H1 (cell line): Measurements from ENCODE around the gene CBY1. TPM values are rescaled to one million over a fixed set of nuclear protein-coding genes. Genes with fewer than 3 reads are reported as not detected.
A peak's percentile ranks its signal among the peaks of the same experiment; 100 is the strongest.

Source experiments
- CTCF ChIA-PET: fragments of 300-600 bp; sonication (Branson Sonifier 250); formaldehyde crosslinking; loops from one replicate; lab custom pipeline; 2021; ENCODE audit not compliant: partially characterized antibody; lab: Charles Lee
- POLR2A ChIA-PET: fragments of 300-600 bp; sonication (Branson Sonifier 250); formaldehyde crosslinking; loops from one replicate; lab custom pipeline; 2021; ENCODE audit warnings: inconsistent platforms; ENCODE audit not compliant: partially characterized antibody; lab: Charles Lee
- DNase-seq, 2 experiments: peaks; one replicate each; pipeline versions ENCODE4 v3.0.0 to v3.0.0-alpha.2; 2010 to 2022; ENCODE audit warnings: low spot score in 2 of 2, low read depth in 1 of 2, mixed read lengths in 1 of 2
- FAIRE-seq: peaks from 2 replicates; lab custom pipeline; 2011; peaks lifted over from hg19 to GRCh38; lab: Jason Lieb, UNC
- H2AFZ ChIP-seq: 2 replicates; pipeline ENCODE4 v1.8.1; 2012; ENCODE audit warnings: low read length, inconsistent platforms
- H2AK5ac ChIP-seq: 2 replicates; pipeline ENCODE4 v1.6.1; 2013; ENCODE audit warnings: low read depth, low read length
- H2BK120ac ChIP-seq: replicated peaks from 2 replicates; pipeline ENCODE3; 2013; ENCODE audit warnings: low read depth, low read length, inconsistent platforms
- H2BK12ac ChIP-seq: 2 replicates; pipeline ENCODE4 v1.6.1; 2013; ENCODE audit warnings: low read depth, low read length
- H2BK15ac ChIP-seq: 2 replicates; pipeline ENCODE4 v1.6.1; 2013; ENCODE audit warnings: low read length
- H2BK20ac ChIP-seq: 2 replicates; pipeline ENCODE4 v1.6.1; 2013; ENCODE audit warnings: low read length
- H2BK5ac ChIP-seq: 2 replicates; pipeline ENCODE4 v1.6.1; 2013; ENCODE audit warnings: low read depth, low read length
- H3K14ac ChIP-seq: 2 replicates; pipeline ENCODE4 v1.6.1; 2013; ENCODE audit warnings: inconsistent platforms; ENCODE audit not compliant: insufficient read length
- H3K18ac ChIP-seq: 2 replicates; pipeline ENCODE4 v1.6.1; 2013; ENCODE audit warnings: low read length; ENCODE audit errors: extremely low read depth
- H3K23ac ChIP-seq: 2 replicates; pipeline ENCODE4 v1.6.1; 2013; ENCODE audit warnings: inconsistent platforms; ENCODE audit not compliant: insufficient read length
- H3K23me2 ChIP-seq: 2 replicates; pipeline ENCODE4 v1.6.1; 2013; ENCODE audit warnings: low read depth, low read length
- H3K27ac ChIP-seq: 2 replicates; pipeline ENCODE4 v1.6.1; 2011; ENCODE audit warnings: low read depth, low read length, inconsistent platforms
- H3K27me3 ChIP-seq, 4 experiments: replicated peaks in 1 of 4; 1 replicate in 1 of 4; 2 replicates in 3 of 4; pipeline versions ENCODE4 v1.6.1 to v1.8.1; 2011 to 2013; ENCODE audit warnings: low read length in 3 of 4, mild to moderate bottlenecking in 3 of 4, inconsistent platforms in 2 of 4, mixed read lengths in 2 of 4, moderate library complexity in 1 of 4; ENCODE audit not compliant: control insufficient read depth in 3 of 4, insufficient read depth in 3 of 4; ENCODE audit errors: extremely low read depth in 1 of 4
- H3K36me3 ChIP-seq, 4 experiments: 2 replicates each; pipeline versions ENCODE4 v1.6.1 to v1.8.1; 2011 to 2013; ENCODE audit warnings: mild to moderate bottlenecking in 4 of 4, low read length in 3 of 4, moderate library complexity in 2 of 4, control low read depth in 1 of 4, inconsistent platforms in 1 of 4; ENCODE audit not compliant: insufficient read depth in 4 of 4, control insufficient read depth in 2 of 4
- H3K4ac ChIP-seq: replicated peaks from 2 replicates; pipeline ENCODE3; 2013; ENCODE audit warnings: low read length, low read depth, mixed read lengths, inconsistent platforms; ENCODE audit not compliant: insufficient read length
- H3K4me1 ChIP-seq, 4 experiments: replicated peaks in 1 of 4; 1 replicate in 1 of 4; 2 replicates in 3 of 4; pipeline versions ENCODE4 v1.6.1 to v1.8.1; 2011 to 2013; ENCODE audit warnings: low read length in 3 of 4, inconsistent platforms in 2 of 4, mixed read lengths in 1 of 4; ENCODE audit not compliant: insufficient read depth in 4 of 4, control insufficient read depth in 3 of 4
- H3K4me2 ChIP-seq, 2 experiments: 2 replicates each; pipeline versions ENCODE4 v1.6.1 to v1.8.1; 2011 to 2013; ENCODE audit warnings: low read depth in 2 of 2, low read length in 2 of 2, control low read depth in 1 of 2, inconsistent platforms in 1 of 2, mild to moderate bottlenecking in 1 of 2; ENCODE audit not compliant: insufficient read depth in 1 of 2
- H3K4me3 ChIP-seq, 4 experiments: fragments of 200-600, 300-600 bp in 1 of 4; sonication (generic), shearing (Covaris generic), sonication (Bioruptor Twin) in 1 of 4; 2 replicates each; pipeline versions ENCODE4 v1.5.1 to v1.8.1; 2011 to 2016; ENCODE audit warnings: low read length in 4 of 4, low read depth in 3 of 4, control low read depth in 2 of 4, inconsistent platforms in 2 of 4, mild to moderate bottlenecking in 2 of 4, mixed read lengths in 1 of 4, moderate library complexity in 1 of 4; ENCODE audit not compliant: insufficient read depth in 2 of 4; ENCODE audit errors: extremely low read depth in 1 of 4
- H3K56ac ChIP-seq: replicated peaks from 2 replicates; pipeline ENCODE3; 2013; ENCODE audit warnings: low read depth, mild to moderate bottlenecking, mixed read lengths, low read length, inconsistent platforms; ENCODE audit not compliant: insufficient read length
- H3K79me1 ChIP-seq: 2 replicates; pipeline ENCODE4 v1.6.1; 2013; ENCODE audit warnings: low read depth, low read length, control low read depth
- H3K79me2 ChIP-seq, 2 experiments: 2 replicates each; pipeline versions ENCODE4 v1.6.1 to v1.8.1; 2012 to 2013; ENCODE audit warnings: low read length in 2 of 2, mild to moderate bottlenecking in 2 of 2, inconsistent platforms in 1 of 2; ENCODE audit not compliant: insufficient read depth in 2 of 2, control insufficient read depth in 1 of 2
- H3K9ac ChIP-seq, 4 experiments: replicated peaks in 1 of 4; 1 replicate in 1 of 4; 2 replicates in 3 of 4; pipeline versions ENCODE4 v1.6.1 to v1.8.1; 2011 to 2013; ENCODE audit warnings: low read depth in 3 of 4, low read length in 3 of 4, control low read depth in 2 of 4, mild to moderate bottlenecking in 2 of 4, moderate library complexity in 2 of 4, inconsistent platforms in 1 of 4; ENCODE audit errors: extremely low read depth in 1 of 4
- H3K9me3 ChIP-seq, 2 experiments: 2 replicates each; pipeline versions ENCODE4 v1.6.1 to v1.8.1; 2012 to 2013; ENCODE audit warnings: mild to moderate bottlenecking in 2 of 2, moderate library complexity in 2 of 2, control low read depth in 1 of 2, inconsistent platforms in 1 of 2, low read depth in 1 of 2, low read length in 1 of 2, mixed read lengths in 1 of 2; ENCODE audit not compliant: insufficient read depth in 2 of 2
- H4K20me1 ChIP-seq, 2 experiments: replicated peaks in 1 of 2; 2 replicates each; pipeline versions ENCODE3 to v1.8.1; 2011 to 2013; ENCODE audit warnings: inconsistent platforms in 2 of 2, low read length in 2 of 2, mild to moderate bottlenecking in 1 of 2; ENCODE audit not compliant: insufficient read depth in 2 of 2, control insufficient read depth in 1 of 2
- H4K5ac ChIP-seq: 2 replicates; pipeline ENCODE4 v1.6.1; 2013; ENCODE audit warnings: low read length, low read depth, mixed read lengths, inconsistent platforms; ENCODE audit not compliant: insufficient read length
- H4K8ac ChIP-seq: 2 replicates; pipeline ENCODE4 v1.8.0; 2013; ENCODE audit warnings: mild to moderate bottlenecking, moderate library complexity, low read length, inconsistent platforms; ENCODE audit not compliant: insufficient read depth; ENCODE audit errors: extremely low read depth
- H4K91ac ChIP-seq: replicated peaks from 2 replicates; pipeline ENCODE3; 2013; ENCODE audit warnings: low read length, mixed read lengths, inconsistent platforms; ENCODE audit not compliant: insufficient read length
- ATF3 ChIP-seq: IDR thresholded peaks from 2 replicates; pipeline ENCODE4 v1.6.1; 2011; ENCODE audit warnings: low read depth, mild to moderate bottlenecking, low read length; ENCODE audit not compliant: insufficient read depth
- CBX5 ChIP-seq: fragments of 300-800, 300-1000 bp; sonication (generic); IDR thresholded peaks from 2 replicates; pipeline ENCODE4 v1.7.1; 2016; ENCODE audit warnings: antibody characterized with exemption, low read length, low read depth
- CEBPB ChIP-seq: IDR thresholded peaks from 2 replicates; pipeline ENCODE4 v1.6.1; 2012; ENCODE audit warnings: low read depth, low read length
- EGR1 ChIP-seq: IDR thresholded peaks from 2 replicates; pipeline ENCODE4 v1.6.1; 2011; ENCODE audit warnings: low read depth, low read length, borderline replicate concordance
- EP300 ChIP-seq, 2 experiments: IDR thresholded peaks; 1 replicate in 1 of 2; 2 replicates in 1 of 2; pipeline ENCODE4 v1.6.1; 2011 to 2012; ENCODE audit warnings: low read depth in 2 of 2, low read length in 2 of 2, mild to moderate bottlenecking in 2 of 2, borderline replicate concordance in 1 of 2, inconsistent platforms in 1 of 2, moderate library complexity in 1 of 2
- JUND ChIP-seq: IDR thresholded peaks from 2 replicates; pipeline ENCODE4 v1.6.1; 2011; ENCODE audit warnings: mild to moderate bottlenecking, improper control_type of control experiment, low read length
- KDM1A ChIP-seq: fragments of 200-600, 300-600 bp; sonication (generic); IDR thresholded peaks from 2 replicates; pipeline ENCODE4 v1.7.1; 2016; ENCODE audit warnings: mild to moderate bottlenecking, low read length, borderline replicate concordance
- RBBP5 ChIP-seq: IDR thresholded peaks from 2 replicates; pipeline ENCODE4 v1.7.1; 2012; ENCODE audit warnings: low read depth, mild to moderate bottlenecking, inconsistent platforms, low read length, moderate library complexity, borderline replicate concordance
- SAP30 ChIP-seq: fragments of 300-600 bp; sonication (generic); IDR thresholded peaks from 2 replicates; pipeline ENCODE4 v1.7.1; 2012; ENCODE audit warnings: low read length, moderate library complexity, mild to moderate bottlenecking, inconsistent platforms; ENCODE audit not compliant: insufficient read depth, insufficient replicate concordance
- SIRT6 ChIP-seq: IDR thresholded peaks from one replicate; pipeline ENCODE4 v1.7.1; 2012; ENCODE audit warnings: low read length, inconsistent platforms
- SP4 ChIP-seq: IDR thresholded peaks from 2 replicates; pipeline ENCODE4 v1.6.1; 2012; ENCODE audit warnings: low read length, inconsistent platforms
- TAF7 ChIP-seq: optimal IDR thresholded peaks from 2 replicates; pipeline ENCODE3; 2011; ENCODE audit warnings: low read depth, mild to moderate bottlenecking, inconsistent platforms, low read length, moderate library complexity, borderline replicate concordance
- TCF12 ChIP-seq: IDR thresholded peaks from 2 replicates; pipeline ENCODE4 v1.6.1; 2011; ENCODE audit warnings: low read depth, mild to moderate bottlenecking, low read length
- WGBS, 2 experiments: shearing (Covaris generic) in 1 of 2; methylation state at CpG; one replicate each; pipeline versions ENCODE4 v1.1.6 to v1.1.7; 2013 to 2015; ENCODE audit warnings: low lambda C conversion rate in 2 of 2, mixed read lengths in 2 of 2, inconsistent platforms in 1 of 2, low coverage in 1 of 2, missing lambda C conversion rate in 1 of 2; ENCODE audit not compliant: insufficient replicate concordance in 2 of 2, insufficient coverage in 1 of 2, insufficient read length in 1 of 2; ENCODE audit errors: extremely low coverage in 1 of 2, missing lambda C conversion rate in 1 of 2; 5-methylcytosine and 5-hydroxymethylcytosine counted together
- polyA plus RNA-seq, 7 experiments: library from polyadenylated mRNA; depleted of rRNA in 3 of 7; stranded (reverse) in 5 of 7; unstranded in 2 of 7; fragments of >200 nt in 5 of 7; fragments of 200-250 nt in 2 of 7; gene quantifications; 1 replicate in 5 of 7; 2 replicates in 1 of 7; 4 replicates in 1 of 7; pipeline versions ENCODE4 v1.2.1 to v1.2.3, GENCODE V29; 2011 to 2013; ENCODE audit warnings: missing spikeins in 2 of 7, mixed read lengths in 2 of 7
- total RNA-seq: library from RNA; stranded (reverse); fragmentation: NEBNext Ultra II Directional; extraction: Animal tissue kit (Norgen Biotek cat#: 25700); gene quantifications from 2 replicates; pipeline ENCODE4 v1.2.1, GENCODE V29; 2021

CBY1 gene
- total and polyA plus RNA-seq, 2 of the 8 experiments (the other 6 are each of a cell fraction or from before 2014, with no cell fraction given), result 23.2 to 30.2 TPM

- H3K27ac ChIP-seq, result peak overlapping the region; percentile 15; the same call in 1 of the 2 replicates
- H3K9me3 ChIP-seq, result no peaks in the 10 kb centered on the region
- no peak overlapping the region for H3K56ac ChIP-seq
- H2BK15ac ChIP-seq, result no peak overlapping the region
- no peak overlapping the region for H4K8ac ChIP-seq
- H3K79me2 ChIP-seq, result peaks cover 3 to 41% of the 10 kb centered on the region in 2 experiments
- no peak overlapping the region for H2AFZ ChIP-seq
- peak overlapping the region; percentile 73 for H2BK5ac ChIP-seq
- no peak overlapping the region for H3K4me2 ChIP-seq
- no peak overlapping the region for H3K18ac ChIP-seq
- peaks cover 4 to 45% (median 21%) of the 10 kb centered on the region in 4 experiments; a peak in 6 of 8 replicates for H3K36me3 ChIP-seq
- H4K5ac ChIP-seq, result peak overlapping the region; percentile 32
- POLR2A ChIA-PET, result interaction anchor here (1.5 to 5.1 kb wide), 4 partner anchors 10 to 34 kb away, joined by 6 to 39 read pairs (median 7); partner anchors contain the start of genes GTPBP1 and TOMM22
- no peak overlapping the region for H2BK20ac ChIP-seq
- H4K20me1 ChIP-seq, result peaks cover 3 to 26% of the 10 kb centered on the region in 2 experiments
- CTCF ChIA-PET, result interaction anchor here (3.2 to 10.8 kb wide), 3 partner anchors 9 to 18 kb away, joined by 26 to 116 read pairs (median 26); no protein-coding TSS in a partner anchor
- H3K4ac ChIP-seq, result no peak overlapping the region
- WGBS, 2 experiments, result 87% methylated on average over 9 of the region's 9 CpGs; no CpG with 5 or more reads in 1 of the 2 experiments
- FAIRE-seq (no peak), DNase-seq (no peak)
- H2BK120ac ChIP-seq, result no peak overlapping the region
- no peaks in the 10 kb centered on the region for H3K27me3 ChIP-seq
- no peak overlapping the region for H2AK5ac ChIP-seq
- H3K14ac ChIP-seq, result no peak overlapping the region
- H3K23ac ChIP-seq, result no peak overlapping the region
- H4K91ac ChIP-seq, result peak overlapping the region; percentile 66
- H3K23me2 ChIP-seq, result no peaks in the 10 kb centered on the region
- H3K4me3 ChIP-seq, result no peak overlapping the region
- peaks cover 20% of the 10 kb centered on the region for H3K79me1 ChIP-seq
- H3K4me1 ChIP-seq, result peaks cover 4 to 10% (median 6%) of the 10 kb centered on the region in 4 experiments
- 0 out of 2 replicates have a peak overlapping the region, but pooled peaks have one; percentile 6 for H2BK12ac ChIP-seq
- no peak overlapping the region for H3K9ac ChIP-seq
- TF ChIP-seq TCF12 (no peak), TAF7 (no peak), RBBP5 (no peak), CEBPB (no peak), SIRT6 (no peak), JUND (no peak), EP300 (IDR thresholded peaks at IDR 0.05; ENCODE audit: borderline replicate concordance in 1 of 2, low read depth in 2 of 2, low read length in 2 of 2) (no peak), EGR1 (no peak), SAP30 (no peak), CBX5 (no peak), ATF3 (no peak), KDM1A (no peak), SP4 (no peak)
Measured at GRCh38 chr22:38716826-38717225, 60.4 kb downstream of the CBY1 start.
